GM04503 (cell line): ENCODE results near the gene CACNA1A.
"Not testable (repeated sequence)": the region's sequence is repeated elsewhere in the genome, so short reads cannot be mapped to it uniquely, and the experiment has no call there.

Source experiments
- DNase-seq: peaks from one replicate; pipeline ENCODE4 v3.0.0-alpha.2; 2012; ENCODE audit warnings: low read depth

CACNA1A gene

GRCh38 chr19:13366529-13367143 is 139.6 kb downstream of the CACNA1A start:
- DNase-seq = no peak

DNA sequence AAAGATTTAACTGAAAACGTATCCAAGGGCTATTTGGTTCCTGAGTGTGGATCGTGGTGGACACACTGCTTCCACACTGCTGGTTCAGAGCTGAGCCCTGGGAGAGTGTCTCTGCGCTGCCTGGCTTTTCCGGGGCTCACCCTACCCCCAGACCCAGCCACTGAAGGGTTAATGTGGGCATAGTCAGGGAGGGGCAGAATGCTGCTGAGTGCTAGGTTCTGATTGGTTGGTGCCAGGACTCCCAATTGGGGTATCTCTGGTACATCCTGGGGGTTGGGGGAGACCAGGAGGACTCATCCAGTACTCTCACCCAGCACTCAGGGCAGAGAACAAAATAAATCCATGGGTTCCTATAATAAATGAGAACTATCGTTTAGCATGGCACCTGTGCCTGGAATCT is 142.3 kb downstream of the CACNA1A start:
- DNase-seq = no peak

DNA sequence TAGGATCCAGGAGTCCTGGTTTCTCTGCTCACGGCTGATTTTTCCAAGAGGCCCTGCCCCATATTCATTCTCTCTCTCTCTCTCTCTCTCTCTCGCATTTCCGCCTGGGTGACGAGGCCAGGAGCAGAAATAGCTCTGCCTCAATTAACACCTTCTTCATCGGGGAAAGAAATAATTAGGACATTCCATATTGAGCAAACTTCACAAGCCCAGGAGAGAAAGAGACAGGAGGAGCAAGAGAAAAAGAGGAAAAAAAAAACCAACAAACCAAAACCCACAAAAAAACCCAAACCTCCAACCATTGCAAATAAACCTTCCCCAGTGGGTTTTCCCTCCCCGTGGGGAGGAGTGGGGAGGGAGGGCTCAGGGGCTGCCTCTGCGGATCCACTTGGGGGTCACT is 143.0 kb downstream of the CACNA1A start:
- no peak for DNase-seq

- DNase-seq = no peak
Observed at GRCh38 chr19:13362668-13363067, 143.6 kb downstream of the CACNA1A start.

- DNase-seq = not testable (repeated sequence)
Observed at GRCh38 chr19:13361726-13362125, 144.6 kb downstream of the CACNA1A start.

DNA sequence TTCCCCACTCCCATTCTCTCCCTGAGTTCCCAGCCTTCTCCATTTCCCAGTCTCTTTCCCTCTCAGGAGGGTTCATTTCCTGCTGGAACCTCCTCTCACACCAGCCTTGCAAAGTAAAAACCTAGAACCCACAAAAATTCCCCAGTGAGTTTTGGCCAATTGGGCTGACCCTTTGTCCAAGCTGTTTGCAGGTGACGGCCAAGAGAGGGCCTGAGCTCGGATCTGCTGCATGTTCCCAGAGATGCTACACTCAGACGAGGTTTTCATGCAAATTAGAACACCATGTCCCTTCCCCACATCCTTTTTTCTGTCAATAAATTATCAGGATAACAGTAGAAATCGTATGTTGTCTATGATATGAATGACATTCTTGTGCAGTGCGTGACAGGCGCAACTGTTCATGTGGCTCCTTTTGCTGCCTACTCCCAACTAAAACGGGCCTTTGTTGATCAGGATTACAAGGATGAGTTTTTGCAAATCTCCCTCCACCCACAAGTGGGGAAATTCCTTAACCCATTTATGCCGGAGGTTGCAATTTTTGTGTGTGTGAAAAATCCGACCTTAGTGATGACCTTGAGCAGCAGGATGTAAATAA is 149.5 kb downstream of the CACNA1A start:
- no peak for DNase-seq

DNA sequence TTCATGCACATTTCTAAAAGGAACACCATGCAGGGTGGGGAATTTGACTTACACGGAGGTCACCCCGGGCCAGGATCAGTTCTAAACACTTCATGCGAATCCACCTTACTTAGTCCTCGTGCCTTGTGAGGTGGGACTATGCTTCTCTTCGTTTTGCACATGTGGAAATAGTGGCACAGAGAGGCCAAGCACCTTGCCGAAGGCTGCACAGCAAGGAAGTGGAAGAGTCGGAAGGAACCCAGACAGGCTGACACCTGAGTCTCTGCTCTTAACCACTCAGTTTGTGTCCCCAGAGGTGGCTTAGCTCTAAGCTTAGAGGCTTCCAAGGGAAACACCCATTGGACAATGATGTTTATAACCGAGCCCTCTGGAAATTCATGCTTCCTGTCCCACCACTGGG is 150.1 kb downstream of the CACNA1A start:
- no peak for DNase-seq

DNA sequence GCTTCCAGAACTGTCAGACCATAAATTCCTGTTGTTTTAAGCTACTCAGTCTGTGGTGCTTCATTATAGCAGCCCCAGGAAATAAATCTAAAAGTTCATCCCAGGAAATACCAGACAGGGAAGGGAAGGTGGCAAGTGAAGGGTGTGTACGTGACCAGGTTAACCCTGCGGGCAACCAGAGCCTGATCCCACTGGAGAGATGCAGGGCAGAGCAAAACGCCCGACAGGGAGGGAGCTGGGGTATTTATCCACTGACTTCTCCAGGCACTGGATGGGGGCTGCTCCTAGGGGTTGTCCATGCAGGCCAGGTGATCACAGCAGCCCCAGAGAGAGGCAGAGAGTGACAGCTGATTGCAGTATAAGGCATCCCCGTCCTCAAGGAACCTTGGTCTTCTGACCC is 150.9 kb downstream of the CACNA1A start:
- no peak for DNase-seq

DNA sequence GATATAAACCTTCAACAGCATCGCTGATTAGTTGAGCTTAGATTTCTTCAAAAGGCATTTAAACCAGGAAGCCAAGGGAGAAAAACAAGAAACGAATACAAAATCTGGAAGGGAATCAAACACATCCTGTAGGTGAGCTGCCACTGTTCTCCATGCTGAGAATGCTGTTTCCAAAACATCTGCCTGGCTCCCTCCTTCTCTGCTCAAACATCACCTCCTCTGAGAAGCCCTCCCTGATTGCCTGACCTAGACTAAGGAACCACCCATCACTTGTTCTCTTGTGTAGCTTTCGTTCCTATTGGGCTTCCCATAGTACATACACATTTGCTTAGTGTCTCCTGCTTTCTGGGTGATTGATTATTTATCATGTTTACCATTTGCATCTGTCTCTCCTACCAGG is 152.7 kb downstream of the CACNA1A start:
- DNase-seq = no peak

- DNase-seq = no peak
Observed at GRCh38 chr19:13350759-13351158, 155.5 kb downstream of the CACNA1A start.

DNA sequence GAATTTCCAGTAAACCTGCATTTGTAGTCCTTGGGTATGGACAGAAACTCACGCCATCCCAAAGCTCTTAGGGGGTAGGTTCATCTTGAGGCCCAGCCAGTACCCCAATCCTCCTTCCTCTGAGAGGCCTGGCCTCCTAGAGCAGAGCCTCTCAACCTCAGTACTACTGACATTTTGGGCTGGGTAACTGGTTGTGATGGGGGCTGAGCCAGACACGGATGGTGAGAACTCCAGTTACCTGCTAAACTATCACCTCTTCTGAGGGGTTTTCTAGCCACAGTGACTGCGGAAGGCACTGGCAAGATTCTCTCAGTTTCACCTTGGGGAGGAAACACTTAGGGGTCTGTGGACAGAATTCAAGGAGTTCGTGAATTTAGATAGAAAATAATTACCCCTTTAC is 156.2 kb downstream of the CACNA1A start:
- no peak for DNase-seq

GRCh38 chr19:13347367-13347766 is 158.9 kb downstream of the CACNA1A start:
- no peak for DNase-seq

GRCh38 chr19:13343514-13343913 is 162.8 kb downstream of the CACNA1A start:
- DNase-seq = no peak

DNA sequence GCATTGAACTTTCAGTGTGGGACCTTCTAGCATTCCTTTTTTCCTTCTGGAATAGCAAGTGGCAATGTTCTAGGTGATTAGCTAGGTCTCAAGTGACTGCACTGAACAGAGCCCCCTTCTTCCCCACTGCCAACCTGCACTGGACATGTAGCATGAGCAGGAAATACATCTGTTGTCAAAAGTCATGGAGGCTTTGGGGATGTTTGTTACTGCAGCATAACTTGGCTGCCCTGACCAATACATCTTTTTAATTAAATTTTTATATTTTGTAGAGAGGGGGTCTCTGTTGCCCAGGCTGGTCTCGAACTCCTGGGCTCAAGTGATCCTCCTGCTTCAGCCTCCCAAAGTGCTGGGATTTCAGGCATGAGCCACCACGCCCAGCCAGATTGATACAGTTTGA is 163.6 kb downstream of the CACNA1A start:
- no peak for DNase-seq

DNA sequence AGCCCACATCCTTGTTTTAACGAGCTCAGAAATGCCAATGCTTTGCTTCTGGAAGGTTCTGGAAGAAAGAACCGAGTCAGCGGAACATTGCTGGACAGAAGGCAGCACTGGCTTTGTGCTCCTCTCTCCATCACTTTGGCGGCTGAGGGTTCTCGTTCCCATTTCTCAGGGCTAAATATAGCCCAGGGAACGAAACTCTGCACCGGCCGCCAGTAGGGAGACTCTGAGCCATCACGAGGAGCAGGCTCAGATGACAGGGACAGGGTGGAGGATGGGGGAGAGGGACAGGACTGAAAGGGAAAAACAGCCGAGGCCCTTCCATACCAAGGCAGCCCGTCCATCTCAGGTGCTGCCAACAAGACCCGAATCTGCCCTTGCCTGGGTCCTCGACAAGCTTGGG is 166.4 kb downstream of the CACNA1A start:
- DNase-seq = no peak

- no peak for DNase-seq
Observed at GRCh38 chr19:13337181-13337580, 169.1 kb downstream of the CACNA1A start.

DNA sequence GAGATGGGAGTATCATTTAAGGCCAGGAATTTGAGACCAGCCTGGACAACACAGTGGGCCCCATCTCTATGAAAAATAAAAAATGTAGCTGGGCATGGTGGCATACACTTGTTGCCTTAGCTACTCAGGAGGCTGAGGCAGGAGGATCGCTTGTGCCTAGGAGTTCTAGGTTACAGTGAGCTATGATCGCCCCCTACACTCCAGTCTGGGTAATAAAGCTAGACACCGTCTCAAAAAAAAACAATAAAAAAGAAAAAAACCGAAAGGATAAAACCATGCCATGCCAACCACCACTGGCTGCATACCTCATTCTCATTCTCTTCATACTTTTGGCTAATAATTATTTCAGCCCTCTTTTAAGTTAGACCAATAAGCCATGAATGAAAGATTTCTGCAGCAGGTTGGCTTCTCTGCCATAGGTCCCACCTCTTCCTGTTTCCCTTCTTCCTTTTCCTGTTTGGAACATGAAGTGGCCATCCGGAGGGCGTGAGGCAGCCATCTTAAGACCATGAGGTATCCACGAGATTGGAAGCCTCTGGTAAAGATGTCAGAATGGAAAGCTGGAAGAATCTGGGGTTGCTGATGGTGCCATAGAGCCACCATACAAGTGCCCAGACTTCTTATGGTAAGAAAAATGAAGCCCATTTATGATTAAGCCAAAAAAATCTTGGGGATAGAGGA is 171.3 kb downstream of the CACNA1A start:
- DNase-seq = no peak

- no peak for DNase-seq
Observed at GRCh38 chr19:13330285-13330684, 176.0 kb downstream of the CACNA1A start.

DNA sequence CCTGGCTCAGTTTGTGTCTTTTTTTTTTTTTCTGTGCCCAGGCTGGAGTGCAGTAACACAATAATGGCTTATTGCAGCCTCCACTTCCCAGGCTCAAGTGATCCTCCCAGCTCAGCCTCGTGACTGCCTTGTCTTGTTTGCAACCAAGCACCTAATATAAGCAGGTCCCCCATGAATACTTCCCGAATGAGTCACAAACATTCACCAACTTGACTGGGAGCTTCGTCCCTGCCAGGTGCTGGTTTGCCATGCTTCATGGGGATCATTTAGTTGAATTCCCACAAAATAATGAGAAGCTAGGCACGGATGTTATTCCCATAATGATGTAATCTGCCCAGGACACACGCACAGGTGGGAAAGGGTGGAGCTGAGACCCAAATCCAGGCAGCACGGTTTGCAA is 176.5 kb downstream of the CACNA1A start:
- DNase-seq = no peak

DNA sequence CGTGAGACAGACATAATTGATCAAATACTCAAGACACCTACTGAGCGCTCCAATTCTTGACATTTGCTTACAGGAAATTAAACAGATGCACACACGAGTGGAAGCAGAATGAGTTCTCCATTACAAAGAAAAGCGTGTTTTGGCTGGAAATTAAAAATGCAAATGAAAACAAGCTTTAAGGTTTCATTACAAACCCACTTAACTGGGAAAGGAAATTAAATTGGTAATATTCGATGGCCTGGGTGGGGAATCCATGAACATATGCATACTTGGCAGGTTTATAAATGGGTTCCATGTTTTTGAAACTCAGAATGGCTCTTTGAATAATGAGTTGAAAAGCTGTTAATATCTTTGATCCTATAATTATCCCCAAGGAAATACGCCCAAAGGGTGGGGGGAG is 178.0 kb downstream of the CACNA1A start:
- DNase-seq = no peak

DNA sequence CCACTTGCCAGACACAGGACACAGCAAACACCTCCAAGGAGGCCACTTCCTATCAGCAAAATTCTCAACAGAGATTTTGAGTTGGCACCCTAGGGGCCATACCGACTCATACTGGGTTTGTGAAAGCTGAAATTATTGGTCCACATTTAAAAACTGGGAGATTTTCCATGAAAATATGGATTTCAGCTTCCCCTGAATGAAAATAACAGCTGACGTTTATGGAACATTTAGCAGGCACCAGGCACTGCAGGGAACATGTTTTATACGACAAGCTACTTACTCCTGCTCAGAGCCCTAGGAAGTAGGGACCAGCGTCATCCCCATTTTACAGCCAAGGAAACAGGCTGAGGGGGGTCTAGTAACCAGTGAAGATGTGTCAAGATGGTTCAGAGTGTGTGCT is 186.8 kb downstream of the CACNA1A start:
- no peak for DNase-seq

DNA sequence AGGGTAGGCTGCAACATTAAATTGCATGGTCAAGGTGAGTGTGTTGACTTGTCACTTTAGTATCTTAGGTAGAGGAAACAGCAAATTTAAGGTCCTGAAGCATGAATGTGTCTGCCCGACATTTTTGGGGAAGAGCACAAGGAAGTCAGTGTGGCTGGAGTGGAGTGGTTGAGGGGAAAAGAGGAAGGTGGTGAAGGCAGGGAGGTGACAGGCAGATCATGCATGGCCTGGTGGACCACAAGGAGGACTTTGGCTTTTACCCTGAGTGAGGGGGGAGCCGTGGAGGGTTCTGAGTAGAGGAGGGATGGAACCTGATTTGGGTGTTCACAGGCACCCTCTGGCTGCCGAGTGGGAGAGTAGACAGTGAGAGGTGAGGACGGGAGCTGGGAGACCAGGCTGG is 188.1 kb downstream of the CACNA1A start:
- no peak for DNase-seq

DNA sequence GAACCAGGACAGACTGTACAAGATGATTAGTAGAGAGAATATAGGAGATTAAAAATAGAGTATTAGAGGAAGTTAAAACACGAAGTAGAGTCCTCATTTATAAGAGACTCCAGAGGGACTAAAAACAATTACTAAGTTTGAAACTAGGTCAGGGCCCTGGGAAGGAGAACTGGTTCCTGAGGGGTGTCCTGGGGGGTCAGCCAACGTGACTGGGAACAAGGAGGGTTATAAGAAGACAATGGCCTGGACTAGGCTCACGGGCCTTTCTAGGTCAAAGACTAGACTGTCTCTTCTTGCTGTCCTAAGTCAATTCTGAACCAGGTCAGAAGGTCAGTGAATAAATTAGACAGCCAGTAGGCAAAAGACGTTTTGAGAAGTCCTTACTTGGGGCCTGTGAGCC is 190.8 kb downstream of the CACNA1A start:
- no peak for DNase-seq

DNA sequence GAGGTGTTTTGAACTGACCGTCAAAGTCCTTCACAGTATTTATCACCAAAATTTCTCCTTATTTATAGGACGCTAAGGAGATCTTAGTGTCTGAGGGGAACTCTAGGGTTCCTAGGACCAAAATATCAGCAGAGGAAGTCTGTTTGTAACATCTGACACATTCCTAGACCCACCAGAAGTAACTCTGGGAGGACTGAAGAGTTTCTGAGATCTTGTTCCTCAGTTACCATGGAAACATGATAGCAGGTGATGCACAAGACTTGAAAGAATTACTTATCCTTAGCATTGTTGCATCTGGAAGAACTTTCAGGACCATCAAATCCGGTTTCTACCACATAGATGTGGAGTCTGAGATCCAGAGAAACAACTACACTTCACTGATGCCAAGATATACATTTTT is 191.5 kb downstream of the CACNA1A start:
- no peak for DNase-seq
